Transverse colon (tissue), 4 donors: Measurements from ENCODE around the gene C6orf62. TPM values are rescaled to one million over a fixed set of nuclear protein-coding genes. Genes with fewer than 3 reads are reported as not detected.
A peak's percentile ranks its signal among the peaks of the same experiment; 100 is the strongest.

Source experiments
- DNase-seq: peaks from one replicate; pipeline ENCODE4 v3.0.0-alpha.2; 2019
- H3K27ac ChIP-seq, 4 donors: fragments of 200-600 bp; sonication (generic); 2 replicates each; pipeline ENCODE4 v1.5.1; 2016 to 2018; ENCODE audit warnings: inconsistent platforms in 4 of 4
- H3K27me3 ChIP-seq: fragments of 200-600 bp; sonication (generic); 2 replicates; pipeline ENCODE4 v1.5.1; 2017; ENCODE audit warnings: inconsistent platforms
- H3K36me3 ChIP-seq, 4 donors: fragments of 200-600 bp; sonication (generic); 2 replicates each; pipeline ENCODE4 v1.5.1; 2017 to 2019; ENCODE audit warnings: inconsistent platforms in 4 of 4
- H3K4me1 ChIP-seq, 4 donors: fragments of 200-600 bp; sonication (generic); 2 replicates each; pipeline ENCODE4 v1.5.1; 2017 to 2020; ENCODE audit warnings: inconsistent platforms in 4 of 4
- H3K4me3 ChIP-seq, 4 donors: fragments of 200-600 bp; sonication (generic); 1 replicate in 1 of 4; 2 replicates in 3 of 4; pipeline versions ENCODE4 v1.5.1 to v1.6.1; 2017 to 2019; ENCODE audit warnings: inconsistent platforms in 4 of 4
- H3K9me3 ChIP-seq, 2 donors: fragments of 200-600 bp; sonication (generic); 2 replicates each; pipeline ENCODE4 v1.5.1; 2017 to 2019; ENCODE audit warnings: inconsistent platforms in 2 of 2
- CTCF ChIP-seq, 5 experiments: fragments of 200-600 bp in 3 of 5; fragments of 450-650 bp in 2 of 5; sonication (generic) in 3 of 5; IDR thresholded peaks; 1 replicate in 2 of 5; 2 replicates in 3 of 5; pipeline ENCODE4 v1.5.1; 2016 to 2017; ENCODE audit warnings: antibody characterized with exemption in 5 of 5, inconsistent platforms in 3 of 5, mild to moderate bottlenecking in 2 of 5, moderate library complexity in 1 of 5
- EP300 ChIP-seq: sonication (generic); formaldehyde crosslinking; IDR thresholded peaks from one replicate; pipeline ENCODE4 v1.6.1; 2017; ENCODE audit warnings: antibody characterized with exemption, low read depth
- POLR2A ChIP-seq: fragments of 450-650 bp; IDR thresholded peaks from one replicate; pipeline ENCODE4 v1.6.1; 2016; ENCODE audit warnings: antibody characterized with exemption, mild to moderate bottlenecking, moderate library complexity
- POLR2AphosphoS5 ChIP-seq, 3 donors: sonication (generic); formaldehyde crosslinking; IDR thresholded peaks; one replicate each; pipeline ENCODE4 v1.6.1; 2016; ENCODE audit warnings: antibody characterized with exemption in 3 of 3
- WGBS, 2 donors: methylation state at CpG; one replicate each; pipeline ENCODE4 v1.1.5; 2018; ENCODE audit warnings: low coverage in 1 of 2; 5-methylcytosine and 5-hydroxymethylcytosine counted together
- in situ Hi-C, 4 donors: fragments of 200-750 bp; cut with MboI; loops; one replicate each; pipeline versions ENCODE4 v1.15.0 to v1.15.1; 2017; ENCODE audit warnings: low sequenced_read_pairs in 3 of 4, low pct_ligation_motif_present in 1 of 4, low pct_unique_long_range_greater_than_20kb in 1 of 4
- intact Hi-C: fragments of 100-400 bp; cut with DNase I; formaldehyde crosslinking; loops from one replicate; pipeline ENCODE4 v1.15.1; 2023; ENCODE audit warnings: low total_unique reads
- total RNA-seq, 4 donors: library from RNA; depleted of rRNA; stranded (reverse); fragments of >200 nt; gene quantifications; one replicate each; pipeline ENCODE4 v1.1.0, GENCODE V29; 2016

Gene C6orf62
- total RNA-seq, 4 donors from 2014 or later = 29.9 to 64.3 (median 40.9) TPM

GRCh38 chr6:24659561-24659960 is 59.4 kb downstream of the C6orf62 start:
- intact Hi-C loops = no loop called here
- peak overlapping the region; percentile 49 to 97 (median 73) for H3K27ac ChIP-seq
- H3K4me1 ChIP-seq = peaks cover 0 to 77% (median 41%) of the 10 kb centered on the region in 4 donors
- no peak overlapping the region for H3K4me3 ChIP-seq
- in situ Hi-C loops = no loop called here
- no peaks in the 10 kb centered on the region for H3K9me3 ChIP-seq
- H3K27me3 ChIP-seq = no peaks in the 10 kb centered on the region
- 25 to 46% methylated on average over 1 of the region's 1 CpG for WGBS, 2 donors
- H3K36me3 ChIP-seq = peaks cover 0 to 21% (median 2%) of the 10 kb centered on the region in 4 donors
- no peak for DNase-seq
- TF ChIP-seq POLR2A (no peak), EP300 (no peak)

- 64 to 69% methylated on average over 3 to 9 of the region's 9 CpGs for WGBS, 2 donors
- in situ Hi-C loops = no loop called here
- Histone ChIP-seq H3K4me1 (peaks cover 0 to 70% (median 39%) of the 10 kb centered on the region in 4 donors), H3K4me3 (no peak overlapping the region), H3K36me3 (peaks cover 0 to 28% (median 5%) of the 10 kb centered on the region in 4 donors), H3K9me3 (no peaks in the 10 kb centered on the region), H3K27ac (peak overlapping the region; percentile 49 to 97 (median 73)), H3K27me3 (no peaks in the 10 kb centered on the region)
- intact Hi-C loops = no loop called here
- no peak for TF ChIP-seq EP300
- TF ChIP-seq POLR2A = no peak
- no peak for TF ChIP-seq CTCF (IDR thresholded peaks at IDR 0.05)
- TF ChIP-seq POLR2AphosphoS5 (IDR thresholded peaks at IDR 0.05) = no peak
- peak; percentile 56 for DNase-seq
Observed at GRCh38 chr6:24658573-24659560, 60.1 kb downstream of the C6orf62 start.

- in situ Hi-C loops (no loop called here), intact Hi-C loops (no loop called here)
- no peaks in the 10 kb centered on the region for H3K27me3 ChIP-seq
- H3K4me3 ChIP-seq = no peak overlapping the region
- H3K9me3 ChIP-seq = no peaks in the 10 kb centered on the region
- H3K36me3 ChIP-seq = peaks cover 0 to 63% (median 22%) of the 10 kb centered on the region in 4 donors
- H3K4me1 ChIP-seq = peaks cover 0 to 37% (median 13%) of the 10 kb centered on the region in 4 donors
- 57 to 75% methylated on average over 1 of the region's 1 CpG for WGBS, 2 donors
- TF ChIP-seq POLR2AphosphoS5 (IDR thresholded peaks at IDR 0.05) (no peak), POLR2A (no peak)
- no peak overlapping the region for H3K27ac ChIP-seq
- no peak for DNase-seq
Observed at GRCh38 chr6:24655215-24655614, 63.7 kb downstream of the C6orf62 start.

Other genes with a start within 250 kb of the C6orf62 start
- 1 to 10 TPM in 3 of 4 donors, under 1 TPM in 1; 0.96 to 5.2 (median 1.4) TPM for gene GPLD1, start 229.6 kb downstream of the C6orf62 start, total RNA-seq
- 10 to 100 TPM in 1 of 4 donors, 1 to 10 TPM in 3; 4.1 to 12.1 (median 7.9) TPM for gene ALDH5A1, start 224.2 kb downstream of the C6orf62 start, total RNA-seq
- gene KIAA0319, start 73.0 kb downstream of the C6orf62 start, total RNA-seq = 1 to 10 TPM in 1 of 4 donors, under 1 TPM in 3; 0.37 to 2.6 (median 0.67) TPM
- gene TDP2, start 52.3 kb downstream of the C6orf62 start, total RNA-seq = 100 to 1,000 TPM in 3 of 4 donors, 10 to 100 TPM in 1; 48.4 to 292 (median 151) TPM
- 10 to 100 TPM in 2 of 4 donors, 1 to 10 TPM in 2; 5.6 to 16.8 (median 11.2) TPM for gene ACOT13, start 52.1 kb downstream of the C6orf62 start, total RNA-seq
- gene GMNN, start 55.8 kb upstream of the C6orf62 start, total RNA-seq = 10 to 100 TPM in 3 of 4 donors, 1 to 10 TPM in 1; 8.2 to 45.7 (median 23.2) TPM
- gene ARMH2, start 79.8 kb upstream of the C6orf62 start, total RNA-seq = not detected
- gene RIPOR2, start 216.8 kb upstream of the C6orf62 start, total RNA-seq = 10 to 100 TPM in 1 of 4 donors, 1 to 10 TPM in 3; 1.2 to 16.7 (median 5.2) TPM